Measurements from ENCODE around the gene WWP2. TPM values are rescaled to one million over a fixed set of nuclear protein-coding genes. Genes with fewer than 3 reads are reported as not detected.

WWP2 gene
- total and polyA plus RNA-seq, 2 experiments from 2014 or later = 19.9 to 23.1 TPM

DNA sequence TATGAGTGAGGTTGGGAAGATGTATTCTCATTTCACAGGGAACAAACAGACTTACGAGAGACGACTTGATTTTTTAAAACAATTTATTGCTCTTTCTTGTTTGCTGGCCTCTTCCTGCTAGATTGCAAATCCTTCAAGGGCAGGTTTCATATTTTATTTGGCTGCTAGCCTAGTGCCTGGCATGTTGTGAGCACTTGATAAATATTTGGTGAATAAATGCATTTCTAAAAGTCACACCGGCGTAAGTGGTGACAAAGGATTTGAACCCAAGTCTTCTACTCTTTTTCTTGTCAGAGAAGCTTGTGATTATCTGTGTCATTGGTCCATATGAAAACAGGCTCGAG lies 1.4 kb downstream of the WWP2 start:
- H3K79me2 ChIP-seq = peaks cover 53% of the 10 kb centered on the region

DNA sequence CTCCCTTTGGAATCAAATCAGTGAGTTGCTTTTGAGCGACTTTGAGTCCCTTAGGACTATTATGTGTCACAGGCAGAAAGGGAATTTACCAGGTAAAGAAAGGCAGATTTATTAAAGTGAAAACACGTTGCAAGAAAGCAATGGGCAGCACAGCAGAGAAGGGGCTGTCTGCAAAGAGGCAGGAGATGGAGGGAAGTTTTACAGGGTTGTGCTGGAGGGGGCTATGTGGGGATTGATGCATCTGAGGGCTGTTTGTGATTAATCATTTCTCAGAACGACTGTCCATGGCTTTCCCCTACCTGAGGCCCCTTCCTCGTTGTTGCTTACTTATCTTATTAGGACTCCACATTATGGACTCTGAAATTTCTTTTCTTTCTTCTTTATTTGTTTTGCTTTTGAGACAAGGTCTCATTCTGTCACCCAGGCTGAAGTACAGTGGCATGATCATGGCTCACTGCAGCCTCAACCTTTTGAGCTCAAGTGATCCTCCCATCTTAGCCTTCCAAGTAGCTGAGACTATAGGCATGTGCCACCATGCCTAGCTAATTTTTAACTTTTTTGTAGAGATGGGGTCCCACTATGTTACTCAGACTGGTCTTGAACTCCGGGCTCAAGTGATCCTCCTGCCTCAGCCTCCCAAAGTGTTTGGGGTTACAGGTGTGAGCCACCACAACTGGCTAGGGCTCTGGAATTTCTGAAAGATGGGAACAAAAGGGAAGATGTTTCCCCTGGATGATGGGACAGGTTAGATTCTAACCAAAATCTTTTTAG lies 5.5 kb downstream of the WWP2 start:
- peaks cover 3% of the 10 kb centered on the region for H4K20me1 ChIP-seq (ENCODE audit: insufficient read depth, poor library complexity, severe bottlenecking)
- no peaks in the 10 kb centered on the region for H3K27me3 ChIP-seq
- H3K9me3 ChIP-seq (ENCODE audit: low read depth) = no peaks in the 10 kb centered on the region
- no peak overlapping the region for H3K4me3 ChIP-seq
- H3K9me2 ChIP-seq (replicated peaks; ENCODE audit: insufficient read depth) = no peaks in the 10 kb centered on the region
- WGBS (ENCODE audit: low lambda C conversion rate, missing lambda C conversion rate) = 80% methylated on average over 5 of the region's 5 CpGs
- no peak overlapping the region for H2AFZ ChIP-seq
- TF ChIP-seq EZH2phosphoT487 (IDR thresholded peaks at IDR 0.05; ENCODE audit: low read depth, severe bottlenecking, unreplicated experiment) (no peak), EZH2 (IDR thresholded peaks at IDR 0.05; ENCODE audit: borderline replicate concordance) (no peak)
- TF ChIP-seq, protein P1, sequence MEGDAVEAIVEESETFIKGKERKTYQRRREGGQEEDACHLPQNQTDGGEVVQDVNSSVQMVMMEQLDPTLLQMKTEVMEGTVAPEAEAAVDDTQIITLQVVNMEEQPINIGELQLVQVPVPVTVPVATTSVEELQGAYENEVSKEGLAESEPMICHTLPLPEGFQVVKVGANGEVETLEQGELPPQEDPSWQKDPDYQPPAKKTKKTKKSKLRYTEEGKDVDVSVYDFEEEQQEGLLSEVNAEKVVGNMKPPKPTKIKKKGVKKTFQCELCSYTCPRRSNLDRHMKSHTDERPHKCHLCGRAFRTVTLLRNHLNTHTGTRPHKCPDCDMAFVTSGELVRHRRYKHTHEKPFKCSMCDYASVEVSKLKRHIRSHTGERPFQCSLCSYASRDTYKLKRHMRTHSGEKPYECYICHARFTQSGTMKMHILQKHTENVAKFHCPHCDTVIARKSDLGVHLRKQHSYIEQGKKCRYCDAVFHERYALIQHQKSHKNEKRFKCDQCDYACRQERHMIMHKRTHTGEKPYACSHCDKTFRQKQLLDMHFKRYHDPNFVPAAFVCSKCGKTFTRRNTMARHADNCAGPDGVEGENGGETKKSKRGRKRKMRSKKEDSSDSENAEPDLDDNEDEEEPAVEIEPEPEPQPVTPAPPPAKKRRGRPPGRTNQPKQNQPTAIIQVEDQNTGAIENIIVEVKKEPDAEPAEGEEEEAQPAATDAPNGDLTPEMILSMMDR (IDR thresholded peaks at IDR 0.05; ENCODE audit: poor library complexity) = no peak
- H3K79me2 ChIP-seq = peaks cover 82% of the 10 kb centered on the region
- no peak for DNase-seq (ENCODE audit: low spot score)
- peak overlapping the region; percentile 45 for H3K27ac ChIP-seq
- H3K4me1 ChIP-seq (ENCODE audit: insufficient read depth) = no peaks in the 10 kb centered on the region
- no peak overlapping the region for H3K4me2 ChIP-seq
- no peaks in the 10 kb centered on the region for H3K36me3 ChIP-seq (replicated peaks; ENCODE audit: insufficient read depth, low read depth)

More for the DNA sequence above, 1.4 kb downstream of the WWP2 start:
- Histone ChIP-seq H3K9me3 (ENCODE audit: low read depth) (no peaks in the 10 kb centered on the region), H3K9me2 (replicated peaks; ENCODE audit: insufficient read depth) (no peaks in the 10 kb centered on the region), H3K4me1 (ENCODE audit: insufficient read depth) (peaks cover 5% of the 10 kb centered on the region), H3K36me3 (replicated peaks; ENCODE audit: insufficient read depth, low read depth) (no peaks in the 10 kb centered on the region), H2AFZ (no peak overlapping the region), H3K27me3 (no peaks in the 10 kb centered on the region), H4K20me1 (ENCODE audit: insufficient read depth, poor library complexity, severe bottlenecking) (no peaks in the 10 kb centered on the region), H3K4me3 (peak overlapping the region; percentile 44), H3K4me2 (peak overlapping the region; percentile 76), H3K27ac (peak overlapping the region; percentile 86)
- no peak for DNase-seq (ENCODE audit: low spot score)
- TF ChIP-seq EZH2 (IDR thresholded peaks at IDR 0.05; ENCODE audit: borderline replicate concordance) = no peak
- TF ChIP-seq, protein P1 (IDR thresholded peaks at IDR 0.05; ENCODE audit: poor library complexity) = no peak
- TF ChIP-seq EZH2phosphoT487 (IDR thresholded peaks at IDR 0.05; ENCODE audit: low read depth, severe bottlenecking, unreplicated experiment) = no peak
- WGBS (ENCODE audit: low lambda C conversion rate, missing lambda C conversion rate) = 76% methylated on average over 5 of the region's 5 CpGs

DNA sequence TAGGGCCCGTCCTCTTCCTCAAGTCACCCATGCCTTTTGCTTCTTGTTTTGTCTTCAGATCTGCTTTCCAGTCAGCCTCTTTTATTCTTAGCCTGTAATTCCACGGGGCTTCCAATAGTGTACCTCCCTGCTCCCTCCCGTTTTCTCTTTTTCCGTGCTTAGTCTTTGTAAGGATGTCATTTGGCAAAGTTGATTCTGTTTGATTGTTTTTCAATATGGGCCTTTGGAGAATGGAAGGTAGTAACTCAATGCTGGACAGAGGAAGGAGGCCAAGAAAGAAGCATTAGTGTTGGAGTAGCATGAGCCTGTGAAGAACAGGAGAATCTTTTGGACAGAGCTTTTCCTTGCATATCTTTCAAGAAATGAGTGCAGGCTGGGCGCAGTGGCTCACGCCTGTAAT lies 6.5 kb downstream of the WWP2 start:
- H2AFZ ChIP-seq = no peak overlapping the region
- H3K9me2 ChIP-seq (replicated peaks; ENCODE audit: insufficient read depth) = no peaks in the 10 kb centered on the region
- no peaks in the 10 kb centered on the region for H3K4me1 ChIP-seq (ENCODE audit: insufficient read depth)
- peaks cover 87% of the 10 kb centered on the region for H3K79me2 ChIP-seq
- no peak overlapping the region for H3K4me2 ChIP-seq
- DNase-seq (ENCODE audit: low spot score) = no peak
- no peaks in the 10 kb centered on the region for H3K36me3 ChIP-seq (replicated peaks; ENCODE audit: insufficient read depth, low read depth)
- H3K9me3 ChIP-seq (ENCODE audit: low read depth) = no peaks in the 10 kb centered on the region
- H3K27me3 ChIP-seq = no peaks in the 10 kb centered on the region
- no peak overlapping the region for H3K27ac ChIP-seq
- H4K20me1 ChIP-seq (ENCODE audit: insufficient read depth, poor library complexity, severe bottlenecking) = peaks cover 3% of the 10 kb centered on the region
- TF ChIP-seq, protein P1 (IDR thresholded peaks at IDR 0.05; ENCODE audit: poor library complexity) = no peak
- no peak overlapping the region for H3K4me3 ChIP-seq
- WGBS (ENCODE audit: low lambda C conversion rate, missing lambda C conversion rate) = 78% methylated on average over 6 of the region's 6 CpGs
